Stomach (tissue), 9 donors: ENCODE results near the gene CUL4A. TPM values are rescaled to one million over a fixed set of nuclear protein-coding genes. Genes with fewer than 3 reads are reported as not detected.
"Not testable (repeated sequence)": the region's sequence is repeated elsewhere in the genome, so short reads cannot be mapped to it uniquely, and the experiment has no call there.

Experiments used
- DNase-seq, 2 donors: peaks; one replicate each; pipeline versions ENCODE4 v3.0.0 to v3.0.0-alpha.2; 2013 to 2019
- H3K27ac ChIP-seq, 5 donors: fragments of 200-600 bp in 4 of 5; sonication (generic) in 4 of 5; one replicate each; pipeline ENCODE4 v1.5.1; 2013 to 2019; ENCODE audit warnings: mild to moderate bottlenecking in 1 of 5, moderate library complexity in 1 of 5
- H3K27me3 ChIP-seq, 3 donors: fragments of 200-600 bp; sonication (generic); one replicate each; pipeline ENCODE4 v1.5.1; 2017 to 2019; ENCODE audit warnings: mixed run types in 1 of 3
- H3K36me3 ChIP-seq, 4 donors: fragments of 200-600 bp; sonication (generic); 1 replicate in 3 of 4; 2 replicates in 1 of 4; pipeline ENCODE4 v1.5.1; 2016 to 2019
- H3K4me1 ChIP-seq, 4 donors: fragments of 200-600 bp; sonication (generic); one replicate each; pipeline ENCODE4 v1.5.1; 2016 to 2019
- H3K4me3 ChIP-seq, 4 donors: fragments of 200-600 bp; sonication (generic) in 3 of 4; one replicate each; pipeline ENCODE4 v1.5.1; 2016 to 2019; ENCODE audit warnings: mild to moderate bottlenecking in 1 of 4
- H3K9me3 ChIP-seq, 4 donors: fragments of 200-600 bp; sonication (generic); one replicate each; pipeline ENCODE4 v1.5.1; 2016 to 2019
- EP300 ChIP-seq: sonication (generic); formaldehyde crosslinking; IDR thresholded peaks from one replicate; pipeline ENCODE4 v1.6.1; 2017; ENCODE audit warnings: antibody characterized with exemption
- POLR2A ChIP-seq, 4 donors: fragments of 450-650 bp; IDR thresholded peaks; one replicate each; pipeline ENCODE4 v1.6.1; 2016; ENCODE audit warnings: antibody characterized with exemption in 4 of 4, control low read depth in 2 of 4, mild to moderate bottlenecking in 1 of 4, moderate library complexity in 1 of 4
- POLR2AphosphoS5 ChIP-seq, 3 donors: sonication (generic); formaldehyde crosslinking; IDR thresholded peaks; one replicate each; pipeline ENCODE4 v1.6.1; 2016; ENCODE audit warnings: antibody characterized with exemption in 3 of 3
- WGBS, 5 donors: extraction: QIAGEN DNeasy Blood & Tissue Kit in 3 of 5; methylation state at CpG; one replicate each; pipeline versions ENCODE4 v1.1.5 to v1.1.7; 2013 to 2018; 5-methylcytosine and 5-hydroxymethylcytosine counted together
- intact Hi-C: fragments of 100-400 bp; cut with DNase I; formaldehyde crosslinking; loops from one replicate; pipeline ENCODE4 v1.15.1; 2023; ENCODE audit warnings: low total_unique reads
- polyA plus RNA-seq, 3 donors: library from polyadenylated mRNA; stranded (reverse); fragments of 200-250 nt; gene quantifications; one replicate each; pipeline ENCODE4 v1.2.3, GENCODE V29; 2013
- total RNA-seq, 5 donors: library from RNA; depleted of rRNA; stranded (reverse); fragments of >200 nt; gene quantifications; one replicate each; pipeline versions ENCODE4 v1.1.0 to v1.2.3, GENCODE V29; 2014 to 2016
- TF ChIP-seq, protein P1 (sequence below), 7 experiments: fragments of 450-650 bp in 4 of 7; fragments of 200-600 bp in 3 of 7; sonication (generic) in 3 of 7; IDR thresholded peaks; one replicate each; pipeline ENCODE4 v1.5.1; 2016 to 2019; ENCODE audit warnings: antibody characterized with exemption in 7 of 7, control low read depth in 2 of 7, mild to moderate bottlenecking in 1 of 7
- donor health status: healthy with polysubstance abuse.
- donor health status: Bipolar disorder and iron deficiency.
- donor health status: healthy.

Gene CUL4A
- total and polyA plus RNA-seq, 8 donors, result 24.4 to 153 (median 108) TPM

DNA sequence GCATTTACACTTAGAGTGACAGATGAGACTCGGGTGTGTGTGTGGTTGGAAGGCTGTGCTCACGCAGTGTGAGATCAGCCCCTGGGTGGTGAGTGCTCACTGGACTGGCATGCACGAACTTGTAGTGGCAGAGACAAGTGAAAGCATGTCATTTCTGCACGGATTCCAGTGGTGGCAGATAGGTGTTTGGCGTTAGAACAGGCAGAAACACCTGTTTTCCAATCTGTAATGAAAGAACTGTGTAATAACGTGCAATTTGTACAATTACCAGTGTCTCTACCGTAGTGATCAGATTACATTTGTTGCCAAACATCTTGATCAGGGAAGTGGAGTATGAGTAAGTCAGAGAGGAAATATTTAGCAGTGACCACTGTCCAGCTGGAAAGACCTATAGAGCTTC, 95.8 kb downstream of the CUL4A start:
- intact Hi-C loops, result no loop called here
- TF ChIP-seq POLR2AphosphoS5 (IDR thresholded peaks at IDR 0.05) (no peak), EP300 (no peak), POLR2A (IDR thresholded peaks at IDR 0.05) (no peak)
- TF ChIP-seq, protein P1, sequence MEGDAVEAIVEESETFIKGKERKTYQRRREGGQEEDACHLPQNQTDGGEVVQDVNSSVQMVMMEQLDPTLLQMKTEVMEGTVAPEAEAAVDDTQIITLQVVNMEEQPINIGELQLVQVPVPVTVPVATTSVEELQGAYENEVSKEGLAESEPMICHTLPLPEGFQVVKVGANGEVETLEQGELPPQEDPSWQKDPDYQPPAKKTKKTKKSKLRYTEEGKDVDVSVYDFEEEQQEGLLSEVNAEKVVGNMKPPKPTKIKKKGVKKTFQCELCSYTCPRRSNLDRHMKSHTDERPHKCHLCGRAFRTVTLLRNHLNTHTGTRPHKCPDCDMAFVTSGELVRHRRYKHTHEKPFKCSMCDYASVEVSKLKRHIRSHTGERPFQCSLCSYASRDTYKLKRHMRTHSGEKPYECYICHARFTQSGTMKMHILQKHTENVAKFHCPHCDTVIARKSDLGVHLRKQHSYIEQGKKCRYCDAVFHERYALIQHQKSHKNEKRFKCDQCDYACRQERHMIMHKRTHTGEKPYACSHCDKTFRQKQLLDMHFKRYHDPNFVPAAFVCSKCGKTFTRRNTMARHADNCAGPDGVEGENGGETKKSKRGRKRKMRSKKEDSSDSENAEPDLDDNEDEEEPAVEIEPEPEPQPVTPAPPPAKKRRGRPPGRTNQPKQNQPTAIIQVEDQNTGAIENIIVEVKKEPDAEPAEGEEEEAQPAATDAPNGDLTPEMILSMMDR (IDR thresholded peaks at IDR 0.05), result no peak
- Histone ChIP-seq H3K36me3 (peaks cover 7 to 43% (median 37%) of the 10 kb centered on the region in 4 donors), H3K9me3 (no peaks in the 10 kb centered on the region), H3K4me3 (no peak overlapping the region), H3K27me3 (no peaks in the 10 kb centered on the region), H3K27ac (no peak overlapping the region), H3K4me1 (peaks cover 0 to 32% (median 9%) of the 10 kb centered on the region in 4 donors)
- no peak for DNase-seq
- WGBS, 5 donors, result 56 to 65% (median 58%) methylated on average over 7 of the region's 7 CpGs

DNA sequence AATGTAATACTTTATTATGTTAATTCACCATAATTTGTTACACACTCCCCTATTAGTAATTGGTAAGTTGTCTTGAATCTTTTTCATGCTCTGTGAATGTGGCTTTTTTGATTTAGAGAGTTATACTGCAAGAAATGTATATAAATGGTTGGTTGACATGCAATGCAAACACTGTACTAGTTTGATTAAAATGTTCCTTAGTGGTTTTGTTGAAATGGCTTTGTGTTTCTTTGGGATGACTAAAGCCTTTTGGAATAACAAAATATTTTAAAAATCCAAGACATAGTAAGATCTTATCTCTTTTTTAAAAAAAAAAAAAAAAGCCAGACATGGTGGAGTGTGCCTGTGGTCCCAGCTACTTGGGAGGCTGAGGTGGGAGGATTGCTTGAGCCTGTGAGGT, 98.1 kb downstream of the CUL4A start:
- Histone ChIP-seq H3K4me3 (no peak overlapping the region), H3K9me3 (no peaks in the 10 kb centered on the region), H3K27me3 (no peaks in the 10 kb centered on the region), H3K4me1 (peaks cover 0 to 21% (median 6%) of the 10 kb centered on the region in 4 donors), H3K36me3 (peaks cover 26 to 61% (median 58%) of the 10 kb centered on the region in 4 donors), H3K27ac (no peak overlapping the region)
- TF ChIP-seq, protein P1 (IDR thresholded peaks at IDR 0.05), result no peak
- TF ChIP-seq POLR2A (IDR thresholded peaks at IDR 0.05) (no peak), EP300 (no peak), POLR2AphosphoS5 (IDR thresholded peaks at IDR 0.05) (no peak)
- no peak for DNase-seq
- intact Hi-C loops, result no loop called here

DNA sequence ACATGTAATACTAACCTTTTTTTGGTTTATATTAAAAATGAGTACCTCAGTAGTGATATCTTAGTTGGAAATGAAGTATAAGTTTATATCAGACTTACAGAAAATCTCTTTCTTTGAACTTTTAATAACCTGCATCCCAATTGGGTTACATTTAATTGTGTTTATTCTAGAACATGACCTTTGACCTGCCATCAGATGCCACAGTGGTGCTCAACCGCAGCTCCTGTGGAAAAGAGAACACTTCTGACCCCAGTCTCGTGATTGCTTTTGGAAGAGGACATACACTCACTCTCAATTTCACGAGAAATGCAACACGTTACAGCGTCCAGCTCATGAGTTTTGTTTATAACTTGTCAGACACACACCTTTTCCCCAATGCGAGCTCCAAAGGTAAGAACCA, 100.1 kb downstream of the CUL4A start:
- intact Hi-C loops, result no loop called here
- Histone ChIP-seq H3K4me3 (no peak overlapping the region), H3K27me3 (no peaks in the 10 kb centered on the region), H3K4me1 (peaks cover 0 to 11% (median 2%) of the 10 kb centered on the region in 4 donors), H3K36me3 (peaks cover 31 to 65% (median 64%) of the 10 kb centered on the region in 4 donors), H3K27ac (no peak overlapping the region), H3K9me3 (no peaks in the 10 kb centered on the region)
- TF ChIP-seq EP300 (no peak), POLR2A (IDR thresholded peaks at IDR 0.05) (no peak), POLR2AphosphoS5 (IDR thresholded peaks at IDR 0.05) (no peak)
- TF ChIP-seq, protein P1 (IDR thresholded peaks at IDR 0.05), result no peak
- WGBS, 5 donors, result 85 to 91% (median 85%) methylated on average over 6 of the region's 6 CpGs
- DNase-seq, result no peak

DNA sequence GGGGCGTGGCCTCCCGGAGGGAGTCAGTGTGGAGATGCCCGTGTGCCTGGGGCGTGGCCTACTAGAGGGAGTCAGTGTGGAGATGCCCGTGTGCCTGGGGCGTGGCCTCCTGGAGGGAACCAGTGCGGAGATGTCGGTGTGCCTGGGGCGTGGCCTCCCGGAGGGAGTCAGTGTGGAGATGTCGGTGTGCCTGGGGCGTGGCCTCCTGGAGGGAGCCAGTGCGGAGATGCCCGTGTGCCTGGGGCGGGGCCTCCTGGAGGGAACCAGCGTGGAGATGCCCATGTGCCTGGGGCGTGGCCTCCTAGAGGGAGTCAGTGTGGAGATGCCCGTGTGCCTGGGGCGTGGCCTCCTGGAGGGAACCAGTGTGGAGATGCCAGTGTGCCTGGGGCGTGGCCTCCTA, 104.7 kb downstream of the CUL4A start:
- H3K9me3 ChIP-seq, H3K27ac ChIP-seq, H3K4me3 ChIP-seq, H3K27me3 ChIP-seq, DNase-seq, intact Hi-C loops, H3K4me1 ChIP-seq: not testable (repeated sequence)
- H3K36me3 ChIP-seq, result peaks cover 37 to 87% (median 75%) of the 10 kb centered on the region in 4 donors
- 93 to 95% (median 94%) methylated on average over 15 to 20 of the region's 20 CpGs for WGBS, 5 donors

DNA sequence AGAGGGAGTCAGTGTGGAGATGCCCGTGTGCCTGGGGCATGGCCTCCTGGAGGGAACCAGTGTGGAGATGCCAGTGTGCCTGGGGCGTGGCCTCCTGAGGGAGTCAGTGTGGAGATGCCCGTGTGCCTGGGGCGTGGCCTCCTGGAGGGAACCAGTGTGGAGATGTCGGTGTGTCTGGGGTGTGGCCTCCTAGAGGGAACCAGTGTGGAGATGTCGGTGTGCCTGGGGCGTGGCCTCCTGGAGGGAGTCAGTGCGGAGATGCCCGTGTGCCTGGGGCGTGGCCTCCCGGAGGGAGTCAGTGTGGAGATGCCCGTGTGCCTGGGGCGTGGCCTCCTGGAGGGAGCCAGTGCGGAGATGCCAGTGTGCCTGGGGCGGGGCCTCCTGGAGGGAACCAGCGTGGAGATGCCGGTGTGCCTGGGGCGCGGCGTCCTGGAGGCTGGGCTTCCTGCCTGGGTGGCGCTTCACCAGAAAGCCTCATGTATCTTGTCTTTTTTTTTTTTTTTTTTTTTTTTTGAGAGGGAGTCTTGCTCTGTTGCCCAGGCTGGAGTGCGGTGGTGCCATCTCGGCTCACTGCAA, 105.6 kb downstream of the CUL4A start:
- H3K4me3 ChIP-seq, H3K27me3 ChIP-seq, H3K9me3 ChIP-seq, H3K27ac ChIP-seq, intact Hi-C loops, H3K4me1 ChIP-seq, DNase-seq: not testable (repeated sequence)
- WGBS, 5 donors, result 85 to 90% (median 88%) methylated on average over 22 to 23 of the region's 23 CpGs
- H3K36me3 ChIP-seq, result peaks cover 40 to 87% (median 76%) of the 10 kb centered on the region in 4 donors
